ENCODE data around the gene RYR1. TPM values are rescaled to one million over a fixed set of nuclear protein-coding genes. Genes with fewer than 3 reads are reported as not detected.

RYR1 gene
- total and polyA plus RNA-seq, 2 of the 8 experiments (the other 6 are each of a cell fraction or from before 2014, with no cell fraction given) = 5.8 to 11.8 TPM

DNA sequence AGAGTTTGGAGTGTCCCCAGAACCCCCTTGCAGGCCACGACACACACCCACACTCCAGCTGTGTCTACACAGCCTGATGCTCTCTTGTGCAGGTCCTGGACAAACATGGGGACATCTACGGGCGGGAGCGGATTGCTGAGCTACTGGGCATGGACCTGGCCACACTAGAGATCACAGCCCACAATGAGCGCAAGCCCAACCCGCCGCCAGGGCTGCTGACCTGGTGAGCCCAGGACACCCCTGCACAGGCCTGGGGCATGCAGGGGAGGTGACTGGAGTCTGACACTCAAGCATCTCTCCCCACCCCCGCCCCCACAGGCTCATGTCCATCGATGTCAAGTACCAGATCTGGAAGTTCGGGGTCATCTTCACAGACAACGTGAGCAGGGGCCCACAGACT is 144.3 kb downstream of the RYR1 start:
- Histone ChIP-seq H4K8ac (ENCODE audit: extremely low read depth, insufficient read depth, low read length) (no peak overlapping the region), H3K4me2 (ENCODE audit: insufficient read depth in 1 of 2, low read depth in 2 of 2, low read length in 2 of 2) (no peak overlapping the region), H3K4me3 (ENCODE audit: extremely low read depth in 1 of 4, insufficient read depth in 2 of 4, low read depth in 3 of 4, low read length in 4 of 4) (no peak overlapping the region), H3K36me3 (ENCODE audit: control insufficient read depth in 2 of 4, insufficient read depth in 4 of 4, low read length in 3 of 4) (peaks cover 0 to 2% (median 0%) of the 10 kb centered on the region in 4 experiments; a peak in 3 of 8 replicates), H3K4ac (replicated peaks; ENCODE audit: insufficient read length, low read depth, low read length) (no peak overlapping the region), H3K14ac (ENCODE audit: insufficient read length) (no peak overlapping the region), H2BK20ac (ENCODE audit: low read length) (no peak overlapping the region), H3K9me3 (ENCODE audit: insufficient read depth in 2 of 2, low read depth in 1 of 2, low read length in 1 of 2) (no peaks in the 10 kb centered on the region), H3K4me1 (replicated peaks in 1 of 4; ENCODE audit: control insufficient read depth in 3 of 4, insufficient read depth in 4 of 4, low read length in 3 of 4) (no peaks in the 10 kb centered on the region), H4K20me1 (replicated peaks in 1 of 2; ENCODE audit: control insufficient read depth in 1 of 2, insufficient read depth in 2 of 2, low read length in 2 of 2) (no peaks in the 10 kb centered on the region), H4K91ac (replicated peaks; ENCODE audit: insufficient read length, low read length) (no peak overlapping the region), H3K56ac (replicated peaks; ENCODE audit: insufficient read length, low read depth, low read length) (no peak overlapping the region), H2AK5ac (ENCODE audit: low read depth, low read length) (no peak overlapping the region), H3K79me1 (ENCODE audit: low read depth, low read length) (no peaks in the 10 kb centered on the region), H2BK15ac (ENCODE audit: low read length) (no peak overlapping the region), H3K23ac (ENCODE audit: insufficient read length) (no peak overlapping the region), H3K18ac (ENCODE audit: extremely low read depth, low read length) (no peak overlapping the region), H2BK5ac (ENCODE audit: low read depth, low read length) (no peak overlapping the region), H2BK12ac (ENCODE audit: low read depth, low read length) (no peak overlapping the region), H3K9ac (replicated peaks in 1 of 4; ENCODE audit: extremely low read depth in 1 of 4, low read depth in 3 of 4, low read length in 3 of 4) (no peak overlapping the region), H3K27ac (ENCODE audit: low read depth, low read length) (no peak overlapping the region), H4K5ac (ENCODE audit: insufficient read length, low read depth, low read length) (no peak overlapping the region), H3K27me3 (replicated peaks in 1 of 4; ENCODE audit: control insufficient read depth in 3 of 4, extremely low read depth in 1 of 4, insufficient read depth in 3 of 4, low read length in 3 of 4) (no peaks in the 10 kb centered on the region), H3K79me2 (ENCODE audit: control insufficient read depth in 1 of 2, insufficient read depth in 2 of 2, low read length in 2 of 2) (no peaks in the 10 kb centered on the region), H3K23me2 (ENCODE audit: low read depth, low read length) (no peaks in the 10 kb centered on the region), H2AFZ (ENCODE audit: low read length) (no peak overlapping the region), H2BK120ac (replicated peaks; ENCODE audit: low read depth, low read length) (no peak overlapping the region)
- ChIA-PET POLR2A (ENCODE audit: partially characterized antibody) (interaction anchor here (0.7 kb wide), 1 partner anchor 20 kb away, joined by 3 read pairs; no protein-coding TSS in a partner anchor), CTCF (ENCODE audit: partially characterized antibody) (interaction anchor here (1.5 kb wide), 1 partner anchor 57 kb away, joined by 3 read pairs; no protein-coding TSS in a partner anchor)
- TF ChIP-seq POLR2AphosphoS5 (IDR thresholded peaks at IDR 0.05; ENCODE audit: low read depth, low read length) (no peak), KDM1A (IDR thresholded peaks at IDR 0.05; ENCODE audit: borderline replicate concordance, low read length) (no peak), NRF1 (IDR thresholded peaks at IDR 0.05; ENCODE audit: low read depth, low read length) (no peak), GABPA (IDR thresholded peaks at IDR 0.05; ENCODE audit: borderline replicate concordance, insufficient read depth, low read length) (no peak), JUND (IDR thresholded peaks at IDR 0.05; ENCODE audit: low read length) (no peak)
- TF ChIP-seq, protein P1, sequence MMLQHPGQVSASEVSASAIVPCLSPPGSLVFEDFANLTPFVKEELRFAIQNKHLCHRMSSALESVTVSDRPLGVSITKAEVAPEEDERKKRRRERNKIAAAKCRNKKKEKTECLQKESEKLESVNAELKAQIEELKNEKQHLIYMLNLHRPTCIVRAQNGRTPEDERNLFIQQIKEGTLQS (IDR thresholded peaks at IDR 0.05; ENCODE audit: insufficient read depth, low read depth, low read length) = no peak
- TF ChIP-seq, protein P2, sequence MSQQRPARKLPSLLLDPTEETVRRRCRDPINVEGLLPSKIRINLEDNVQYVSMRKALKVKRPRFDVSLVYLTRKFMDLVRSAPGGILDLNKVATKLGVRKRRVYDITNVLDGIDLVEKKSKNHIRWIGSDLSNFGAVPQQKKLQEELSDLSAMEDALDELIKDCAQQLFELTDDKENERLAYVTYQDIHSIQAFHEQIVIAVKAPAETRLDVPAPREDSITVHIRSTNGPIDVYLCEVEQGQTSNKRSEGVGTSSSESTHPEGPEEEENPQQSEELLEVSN (IDR thresholded peaks at IDR 0.05) = no peak
- TF ChIP-seq, protein P3, sequence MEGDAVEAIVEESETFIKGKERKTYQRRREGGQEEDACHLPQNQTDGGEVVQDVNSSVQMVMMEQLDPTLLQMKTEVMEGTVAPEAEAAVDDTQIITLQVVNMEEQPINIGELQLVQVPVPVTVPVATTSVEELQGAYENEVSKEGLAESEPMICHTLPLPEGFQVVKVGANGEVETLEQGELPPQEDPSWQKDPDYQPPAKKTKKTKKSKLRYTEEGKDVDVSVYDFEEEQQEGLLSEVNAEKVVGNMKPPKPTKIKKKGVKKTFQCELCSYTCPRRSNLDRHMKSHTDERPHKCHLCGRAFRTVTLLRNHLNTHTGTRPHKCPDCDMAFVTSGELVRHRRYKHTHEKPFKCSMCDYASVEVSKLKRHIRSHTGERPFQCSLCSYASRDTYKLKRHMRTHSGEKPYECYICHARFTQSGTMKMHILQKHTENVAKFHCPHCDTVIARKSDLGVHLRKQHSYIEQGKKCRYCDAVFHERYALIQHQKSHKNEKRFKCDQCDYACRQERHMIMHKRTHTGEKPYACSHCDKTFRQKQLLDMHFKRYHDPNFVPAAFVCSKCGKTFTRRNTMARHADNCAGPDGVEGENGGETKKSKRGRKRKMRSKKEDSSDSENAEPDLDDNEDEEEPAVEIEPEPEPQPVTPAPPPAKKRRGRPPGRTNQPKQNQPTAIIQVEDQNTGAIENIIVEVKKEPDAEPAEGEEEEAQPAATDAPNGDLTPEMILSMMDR (IDR thresholded peaks at IDR 0.05; ENCODE audit: control extremely low read depth in 1 of 3, insufficient read depth in 1 of 3, low read depth in 1 of 3, low read length in 3 of 3) = no peak
- DNase-seq (ENCODE audit: low read depth in 1 of 2, low spot score in 2 of 2) (no peak), FAIRE-seq (no peak)
- WGBS, 2 experiments (ENCODE audit: extremely low coverage in 1 of 2, insufficient coverage in 1 of 2, insufficient read length in 1 of 2, insufficient replicate concordance in 2 of 2, low coverage in 1 of 2, low lambda C conversion rate in 2 of 2, missing lambda C conversion rate in 1 of 2) = 92% methylated on average over 8 of the region's 11 CpGs; no CpG with 5 or more reads in 1 of the 2 experiments
